Ovary (tissue), 9 donors: Measurements from ENCODE around the gene PRKCE. TPM values are rescaled to one million over a fixed set of nuclear protein-coding genes. Genes with fewer than 3 reads are reported as not detected.

Experiments used
- DNase-seq, 5 donors: peaks; one replicate each; pipeline ENCODE4 v3.0.0-alpha.2; 2019 to 2020
- H3K27ac ChIP-seq, 2 donors: fragments of 200-600 bp; one replicate each; pipeline versions ENCODE4 v1.5.1 to v1.8.0; 2019 to 2022
- H3K27me3 ChIP-seq: fragments of 200-600 bp; one replicate; pipeline ENCODE4 v1.8.0; 2022
- H3K36me3 ChIP-seq: fragments of 200-600 bp; sonication (generic); one replicate; pipeline ENCODE4 v1.5.1; 2019
- H3K4me1 ChIP-seq: one replicate; pipeline ENCODE4 v1.8.1; 2013; ENCODE audit warnings: mild to moderate bottlenecking, moderate library complexity; ENCODE audit not compliant: insufficient read depth
- H3K4me3 ChIP-seq: fragments of 200-600 bp; sonication (generic); one replicate; pipeline ENCODE4 v1.5.1; 2017
- H3K9me3 ChIP-seq, 2 donors: fragments of 200-600 bp in 1 of 2; sonication (generic) in 1 of 2; one replicate each; pipeline versions ENCODE4 v1.5.1 to v1.8.1; 2013 to 2019; ENCODE audit warnings: mild to moderate bottlenecking in 1 of 2, moderate library complexity in 1 of 2
- EP300 ChIP-seq: sonication (generic); formaldehyde crosslinking; IDR thresholded peaks from one replicate; pipeline ENCODE4 v1.6.1; 2017; ENCODE audit warnings: antibody characterized with exemption
- POLR2A ChIP-seq: fragments of 450-650 bp; IDR thresholded peaks from one replicate; pipeline ENCODE4 v1.6.1; 2017; ENCODE audit warnings: antibody characterized with exemption, mild to moderate bottlenecking, moderate library complexity
- WGBS, 3 donors: extraction: QIAGEN DNeasy Blood & Tissue Kit in 1 of 3; methylation state at CpG; one replicate each; pipeline versions ENCODE4 v1.1.5 to v1.1.7; 2013 to 2017; 5-methylcytosine and 5-hydroxymethylcytosine counted together
- intact Hi-C, 4 donors: fragments of 100-400 bp; cut with DNase I; formaldehyde crosslinking; loops; one replicate each; pipeline versions ENCODE4 v1.11.0 to v1.15.1; 2022 to 2023
- polyA plus RNA-seq, 2 donors: library from polyadenylated mRNA; stranded (reverse); fragments of 200-250 nt in 1 of 2; fragments of 350-450 nt in 1 of 2; fragmentation: Illumina TruSeq in 1 of 2; extraction: RNeasy Lipid Tissue Mini Kit (QIAGEN cat#74804) in 1 of 2; gene quantifications; one replicate each; pipeline ENCODE4 v1.2.3, GENCODE V29; 2013 to 2014
- total RNA-seq, 7 donors: library from RNA; depleted of rRNA in 2 of 7; stranded (reverse); fragments of >200 nt in 2 of 7; fragmentation: NEBNext Ultra II Directional in 3 of 7; extraction: Animal tissue kit (Norgen Biotek cat#: 25700) in 3 of 7; gene quantifications; one replicate each; pipeline versions ENCODE4 v1.1.0 to v1.2.4, GENCODE V29; 2016 to 2023
- TF ChIP-seq, protein P1 (sequence below), 3 donors: fragments of 450-650 bp in 2 of 3; fragments of 200-600 bp in 1 of 3; IDR thresholded peaks; one replicate each; pipeline versions ENCODE4 v1.5.1 to v1.8.0; 2016 to 2022; ENCODE audit warnings: antibody characterized with exemption in 3 of 3, mild to moderate bottlenecking in 1 of 3
- donor health status: DM: no; HTN: no; CAD: no; lungs with moderate emphysema.
- donor health status: DM: no; HTN: no; CAD: no.
- donor health status: Bipolar disorder and iron deficiency.
- donor health status: DM: yes; HTN: yes; CAD: no.
- donor health status: DM: no; HTN: no; CAD: no.
- donor health status: DM: yes; HTN: yes; CAD: no.

PRKCE gene
- total and polyA plus RNA-seq, 9 donors: 3.1 to 22.8 (median 12.8) TPM

DNA sequence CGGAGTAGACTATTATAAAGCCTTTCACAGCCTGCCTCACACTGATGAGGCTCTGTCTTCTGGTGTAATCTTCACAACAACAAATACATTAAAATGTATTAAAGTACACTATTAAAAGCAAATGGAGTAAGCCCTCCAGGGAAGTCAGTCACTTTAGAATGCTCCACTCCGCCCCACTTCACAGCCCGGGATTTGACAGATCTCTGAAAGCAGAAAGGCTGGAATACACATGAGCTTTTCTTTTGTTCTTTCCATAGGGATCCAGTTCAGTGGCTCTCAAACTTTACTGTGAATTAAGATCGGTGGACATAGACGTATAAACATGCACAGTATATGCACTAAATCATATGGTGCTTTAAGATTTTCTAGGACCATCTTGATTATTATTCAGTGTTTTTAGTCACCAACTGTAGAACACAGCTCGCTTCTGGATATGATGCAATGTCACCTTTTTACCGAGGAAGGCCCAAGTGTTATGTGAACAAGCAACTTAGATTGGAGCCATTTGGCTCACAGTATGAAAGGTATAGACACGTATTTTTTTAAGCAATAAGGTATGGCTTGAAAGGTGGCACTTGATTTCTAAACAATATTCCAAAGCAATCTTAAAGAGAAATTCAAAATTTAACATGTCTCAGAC is 151.1 kb downstream of the PRKCE start:
- DNase-seq: no peak
- WGBS, 3 donors: 91 to 93% (median 92%) methylated on average over 8 of the region's 8 CpGs
- TF ChIP-seq, protein P1, sequence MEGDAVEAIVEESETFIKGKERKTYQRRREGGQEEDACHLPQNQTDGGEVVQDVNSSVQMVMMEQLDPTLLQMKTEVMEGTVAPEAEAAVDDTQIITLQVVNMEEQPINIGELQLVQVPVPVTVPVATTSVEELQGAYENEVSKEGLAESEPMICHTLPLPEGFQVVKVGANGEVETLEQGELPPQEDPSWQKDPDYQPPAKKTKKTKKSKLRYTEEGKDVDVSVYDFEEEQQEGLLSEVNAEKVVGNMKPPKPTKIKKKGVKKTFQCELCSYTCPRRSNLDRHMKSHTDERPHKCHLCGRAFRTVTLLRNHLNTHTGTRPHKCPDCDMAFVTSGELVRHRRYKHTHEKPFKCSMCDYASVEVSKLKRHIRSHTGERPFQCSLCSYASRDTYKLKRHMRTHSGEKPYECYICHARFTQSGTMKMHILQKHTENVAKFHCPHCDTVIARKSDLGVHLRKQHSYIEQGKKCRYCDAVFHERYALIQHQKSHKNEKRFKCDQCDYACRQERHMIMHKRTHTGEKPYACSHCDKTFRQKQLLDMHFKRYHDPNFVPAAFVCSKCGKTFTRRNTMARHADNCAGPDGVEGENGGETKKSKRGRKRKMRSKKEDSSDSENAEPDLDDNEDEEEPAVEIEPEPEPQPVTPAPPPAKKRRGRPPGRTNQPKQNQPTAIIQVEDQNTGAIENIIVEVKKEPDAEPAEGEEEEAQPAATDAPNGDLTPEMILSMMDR (IDR thresholded peaks at IDR 0.05): no peak
- TF ChIP-seq POLR2A (no peak), EP300 (no peak)
- Histone ChIP-seq H3K4me1 (no peaks in the 10 kb centered on the region), H3K4me3 (no peak overlapping the region), H3K36me3 (no peaks in the 10 kb centered on the region), H3K27me3 (no peaks in the 10 kb centered on the region), H3K27ac (no peak overlapping the region), H3K9me3 (no peaks in the 10 kb centered on the region)
- intact Hi-C loops: no loop called here

DNA sequence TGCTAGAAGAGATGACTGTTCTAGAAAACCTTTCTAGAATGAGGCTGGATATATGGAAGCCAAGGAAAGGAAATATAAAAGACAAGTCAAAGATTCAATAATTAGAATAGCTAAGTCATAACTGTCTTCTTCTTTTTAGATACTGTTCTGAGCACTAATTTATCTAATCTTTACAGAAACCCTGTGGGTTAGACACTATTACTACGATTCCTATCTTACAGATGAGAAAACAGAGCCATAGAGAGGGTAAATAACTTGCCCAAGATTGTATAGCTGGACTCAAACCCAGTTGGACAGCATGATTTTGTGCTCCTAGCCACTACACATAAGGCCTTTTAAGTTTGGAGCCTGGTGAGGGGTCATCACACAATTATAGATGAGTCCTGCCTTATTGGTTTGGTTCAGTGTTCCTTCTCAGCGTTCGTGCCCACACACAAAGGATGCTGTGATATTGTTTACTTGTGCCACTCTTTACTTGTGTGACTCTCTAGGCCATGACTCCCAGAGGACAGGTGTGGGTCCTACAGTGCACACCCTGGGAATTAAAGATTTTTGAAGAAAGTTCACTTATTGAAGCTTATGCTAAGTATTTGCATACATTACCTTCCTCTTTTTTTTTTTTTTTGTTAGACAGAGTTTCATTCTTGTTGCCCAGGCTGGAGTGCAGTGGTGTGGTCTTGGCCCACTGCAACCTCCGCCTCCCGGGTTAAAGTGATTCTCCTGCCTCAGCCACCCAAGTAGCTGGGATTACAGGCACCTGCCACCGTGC is 153.7 kb downstream of the PRKCE start:
- no peak for DNase-seq
- no peak overlapping the region for H3K27ac ChIP-seq
- intact Hi-C loops: no loop called here
- 94 to 95% (median 95%) methylated on average over 6 of the region's 6 CpGs for WGBS, 3 donors
- TF ChIP-seq EP300: no peak
- TF ChIP-seq POLR2A: no peak
- no peak overlapping the region for H3K4me3 ChIP-seq
- H3K36me3 ChIP-seq: no peaks in the 10 kb centered on the region
- no peaks in the 10 kb centered on the region for H3K27me3 ChIP-seq
- no peaks in the 10 kb centered on the region for H3K9me3 ChIP-seq
- H3K4me1 ChIP-seq: no peaks in the 10 kb centered on the region

DNA sequence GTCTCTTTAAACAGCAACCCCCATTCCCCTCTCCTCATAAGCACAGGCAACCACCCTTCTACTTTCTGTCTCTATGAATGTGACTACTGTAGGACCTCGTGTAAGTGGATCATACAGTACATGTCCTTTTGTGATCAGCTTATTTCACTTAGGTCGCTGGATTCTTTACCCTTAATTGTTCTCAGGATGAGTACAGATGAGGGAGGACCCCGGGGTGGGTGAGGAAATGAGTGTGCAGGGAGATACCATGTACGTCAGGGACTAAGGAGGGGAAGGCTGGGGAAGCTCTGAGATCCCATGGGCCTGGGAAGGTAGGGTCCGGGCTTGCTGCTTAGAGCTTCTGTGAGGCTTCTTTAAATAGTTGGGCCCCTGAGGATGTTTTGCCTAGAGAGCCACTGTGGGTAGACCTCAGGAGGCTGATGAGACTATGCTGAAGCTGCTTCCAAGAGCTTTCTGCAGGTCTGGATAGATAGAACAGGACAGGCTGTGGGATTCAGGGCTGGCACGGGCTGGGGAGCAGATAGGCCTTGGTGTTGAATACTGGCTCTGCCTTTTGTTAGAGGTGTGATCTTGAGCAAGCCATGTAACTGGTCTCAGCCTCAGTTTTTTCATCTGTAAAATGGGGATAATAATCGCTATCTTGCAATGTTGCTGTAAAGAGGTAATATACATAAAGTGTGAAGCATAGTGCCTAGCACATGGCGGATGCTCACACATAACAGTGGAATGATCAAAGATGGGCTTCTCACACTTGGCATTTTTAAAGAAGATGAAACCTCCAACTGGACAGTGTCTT is 155.3 kb downstream of the PRKCE start:
- Histone ChIP-seq H3K36me3 (no peaks in the 10 kb centered on the region), H3K4me3 (no peak overlapping the region), H3K27me3 (no peaks in the 10 kb centered on the region), H3K27ac (no peak overlapping the region), H3K9me3 (no peaks in the 10 kb centered on the region), H3K4me1 (no peaks in the 10 kb centered on the region)
- intact Hi-C loops: no loop called here
- DNase-seq: no peak
- WGBS, 3 donors: 86 to 87% (median 87%) methylated on average over 8 of the region's 8 CpGs
- TF ChIP-seq EP300 (no peak), POLR2A (no peak)

DNA sequence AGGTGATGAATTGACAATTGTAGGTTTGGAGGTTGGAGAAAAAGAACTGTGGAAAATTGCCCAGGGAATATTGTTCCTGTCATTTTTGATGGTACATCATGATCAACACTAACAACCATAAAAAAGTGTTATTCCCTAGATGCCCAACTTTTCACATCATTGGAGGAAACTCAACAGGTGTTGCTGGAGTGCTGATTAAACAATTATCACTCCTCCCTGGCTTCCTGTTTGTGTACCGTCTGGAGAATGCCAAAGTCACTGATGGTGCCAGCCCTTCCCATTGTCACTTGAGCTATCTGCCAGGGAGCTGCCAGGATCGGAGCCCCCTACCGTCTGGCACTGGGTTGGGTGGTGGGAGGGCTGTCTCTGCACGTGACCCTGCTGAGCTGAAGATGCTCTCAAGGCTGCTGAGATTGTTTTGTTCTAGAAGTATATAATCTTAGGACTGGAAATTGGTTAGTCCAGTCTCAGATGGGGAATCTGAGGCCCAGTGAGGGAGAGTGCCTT is 156.9 kb downstream of the PRKCE start:
- no peaks in the 10 kb centered on the region for H3K27me3 ChIP-seq
- H3K36me3 ChIP-seq: no peaks in the 10 kb centered on the region
- TF ChIP-seq POLR2A: no peak
- TF ChIP-seq EP300: no peak
- TF ChIP-seq, protein P1 (IDR thresholded peaks at IDR 0.05): no peak
- 71 to 82% (median 82%) methylated on average over 4 of the region's 4 CpGs for WGBS, 3 donors
- no peak for DNase-seq
- intact Hi-C loops: no loop called here
- no peaks in the 10 kb centered on the region for H3K9me3 ChIP-seq
- no peaks in the 10 kb centered on the region for H3K4me1 ChIP-seq
- H3K27ac ChIP-seq: no peak overlapping the region
- H3K4me3 ChIP-seq: no peak overlapping the region

DNA sequence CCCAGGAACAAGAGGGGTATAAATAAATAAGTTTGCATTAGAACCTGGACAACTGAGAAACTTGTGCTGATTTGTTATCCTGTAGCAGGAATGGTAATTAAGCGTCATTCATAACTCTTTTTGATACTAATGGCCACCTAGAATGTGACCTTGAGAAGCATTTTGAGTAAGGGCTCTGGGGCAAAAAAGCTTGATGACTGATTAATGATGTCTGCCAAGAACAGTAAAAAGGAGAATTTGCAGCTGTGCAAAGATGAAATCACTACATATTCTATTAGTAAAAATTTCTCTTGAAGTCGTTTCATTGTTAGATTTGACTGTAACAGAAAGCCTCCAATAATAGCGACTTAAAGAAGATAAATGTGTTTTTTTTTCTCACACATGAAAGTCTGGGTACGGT is 157.7 kb downstream of the PRKCE start:
- Histone ChIP-seq H3K36me3 (no peaks in the 10 kb centered on the region), H3K27ac (no peak overlapping the region), H3K4me1 (peaks cover 2% of the 10 kb centered on the region), H3K9me3 (no peaks in the 10 kb centered on the region), H3K27me3 (no peaks in the 10 kb centered on the region), H3K4me3 (no peak overlapping the region)
- 55 to 68% (median 68%) methylated on average over 4 of the region's 4 CpGs for WGBS, 3 donors
- DNase-seq: no peak
- intact Hi-C loops: no loop called here
- TF ChIP-seq, protein P1 (IDR thresholded peaks at IDR 0.05): no peak
- TF ChIP-seq EP300 (no peak), POLR2A (no peak)
